ENCODE results near the gene C1orf232. TPM values are rescaled to one million over a fixed set of nuclear protein-coding genes. Genes with fewer than 3 reads are reported as not detected.

Gene C1orf232
- total RNA-seq, 1 experiment from 2014 or later, result not detected

DNA sequence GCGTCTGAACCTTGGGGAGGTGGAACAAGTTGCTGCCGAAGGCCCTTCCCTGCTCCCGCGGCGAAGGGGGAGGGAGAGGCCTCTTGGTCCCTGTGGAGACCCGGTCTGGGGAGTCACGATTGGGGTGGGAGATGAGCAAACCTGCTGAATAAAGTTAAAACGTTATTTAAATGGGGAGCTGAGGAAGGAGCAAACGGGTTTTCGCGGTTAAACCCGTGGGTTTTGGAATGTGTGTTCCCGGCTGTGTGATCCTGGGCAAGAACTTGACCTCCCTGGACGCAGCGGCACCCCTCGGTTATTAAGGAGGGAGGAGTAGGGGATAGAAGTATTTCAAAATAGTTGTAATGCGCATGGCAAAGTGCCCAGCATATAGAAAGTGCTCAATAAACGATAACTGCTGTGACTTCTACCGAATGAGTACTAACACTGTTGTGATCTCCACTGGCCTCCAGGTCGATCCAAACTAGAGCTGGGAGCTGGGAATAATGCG, 6.5 kb downstream of the C1orf232 start:
- POLR2A ChIA-PET, result interaction anchor here (1.2 kb wide), 1 partner anchor 126 kb away, joined by 3 read pairs; no protein-coding TSS in a partner anchor
- DNase-seq (ENCODE audit: unreplicated experiment), result no peak
- TF ChIP-seq CTCF (IDR thresholded peaks at IDR 0.05; ENCODE audit: unreplicated experiment), result no peak
- intact Hi-C loops (cut with micrococcal nuclease), result no loop called here
- Mint-ChIP-seq H3K36me3 (ENCODE audit: insufficient read depth, unreplicated experiment) (no peaks in the 10 kb centered on the region), H3K4me3 (ENCODE audit: unreplicated experiment) (peak overlapping the region; percentile 26), H3K27me3 (ENCODE audit: insufficient read depth, unreplicated experiment) (no peaks in the 10 kb centered on the region), H3K4me1 (ENCODE audit: insufficient read depth, unreplicated experiment) (no peaks in the 10 kb centered on the region), H3K27ac (ENCODE audit: low read depth, unreplicated experiment) (no peak overlapping the region), H3K9me3 (ENCODE audit: unreplicated experiment) (no peaks in the 10 kb centered on the region)
- CTCF ChIA-PET, result interaction anchor here (0.6 to 2.0 kb wide), 7 partner anchors 7 to 317 kb away, joined by 3 to 6 read pairs (median 4); partner anchors contain the start of genes CEP85 and ZNF593
- no TSS peak for BruUV-seq (replicated peaks)

DNA sequence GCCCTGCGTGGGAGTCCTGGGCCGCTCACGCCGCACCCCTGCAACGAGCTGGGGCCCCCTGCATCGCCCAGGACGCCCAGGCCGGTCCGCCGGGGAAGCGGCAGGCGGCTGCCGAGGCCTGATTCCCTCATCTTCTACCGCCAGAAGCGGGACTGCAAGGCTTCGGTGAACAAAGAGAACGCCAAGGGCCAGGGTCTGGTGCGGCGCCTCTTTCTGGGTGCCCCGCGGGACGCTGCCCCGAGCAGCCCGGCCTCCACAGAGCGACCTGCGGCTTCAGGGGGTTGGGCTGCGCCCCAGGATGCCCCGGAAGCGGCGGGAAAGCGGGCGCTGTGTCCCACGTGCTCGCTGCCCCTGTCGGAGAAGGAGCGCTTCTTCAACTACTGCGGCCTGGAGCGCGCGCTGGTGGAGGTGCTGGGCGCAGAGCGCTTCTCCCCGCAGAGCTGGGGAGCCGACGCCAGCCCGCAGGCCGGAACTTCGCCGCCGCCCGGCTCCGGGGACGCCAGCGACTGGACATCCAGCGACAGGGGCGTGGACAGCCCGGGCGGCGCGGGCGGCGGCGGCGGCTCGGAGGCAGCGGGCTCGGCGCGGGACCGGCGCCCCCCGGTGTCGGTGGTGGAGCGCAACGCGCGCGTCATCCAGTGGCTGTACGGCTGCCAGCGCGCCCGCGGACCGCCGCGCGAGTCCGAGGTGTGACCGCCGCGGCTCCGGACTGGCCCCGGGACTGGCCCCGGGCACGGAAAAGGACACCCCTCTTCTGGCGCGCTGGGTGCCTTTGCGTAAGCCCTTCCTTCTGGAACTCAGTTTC, 7.1 kb downstream of the C1orf232 start:
- Mint-ChIP-seq H3K27me3 (ENCODE audit: insufficient read depth, unreplicated experiment) (no peaks in the 10 kb centered on the region), H3K27ac (ENCODE audit: low read depth, unreplicated experiment) (no peak overlapping the region), H3K36me3 (ENCODE audit: insufficient read depth, unreplicated experiment) (no peaks in the 10 kb centered on the region), H3K4me1 (ENCODE audit: insufficient read depth, unreplicated experiment) (no peaks in the 10 kb centered on the region), H3K4me3 (ENCODE audit: unreplicated experiment) (peak overlapping the region; percentile 26), H3K9me3 (ENCODE audit: unreplicated experiment) (no peaks in the 10 kb centered on the region)
- no TSS peak for BruUV-seq (replicated peaks)
- ChIA-PET CTCF (interaction anchor here (1.1 to 2.0 kb wide), 3 partner anchors 8 to 72 kb away, joined by 3 to 6 read pairs (median 4); partner anchors contain the start of genes CEP85 and ZNF593), POLR2A (interaction anchor here (1.2 kb wide), 1 partner anchor 126 kb away, joined by 3 read pairs; no protein-coding TSS in a partner anchor)
- TF ChIP-seq CTCF (IDR thresholded peaks at IDR 0.05; ENCODE audit: unreplicated experiment), result no peak
- no peak for DNase-seq (ENCODE audit: unreplicated experiment)
- intact Hi-C loops (cut with micrococcal nuclease), result no loop called here

- H3K4me3 Mint-ChIP-seq (ENCODE audit: unreplicated experiment), result no peak overlapping the region
- ChIA-PET POLR2A (no interaction called here), CTCF (interaction anchor here (1.1 to 1.2 kb wide), 2 partner anchors 9 to 15 kb away, joined by 3 to 4 read pairs; partner anchors contain the start of gene ZNF593)
- no peak for TF ChIP-seq CTCF (IDR thresholded peaks at IDR 0.05; ENCODE audit: unreplicated experiment)
- intact Hi-C loops (cut with micrococcal nuclease), result no loop called here
- no peak for DNase-seq (ENCODE audit: unreplicated experiment)
- H3K4me1 Mint-ChIP-seq (ENCODE audit: insufficient read depth, unreplicated experiment), result no peaks in the 10 kb centered on the region
- H3K36me3 Mint-ChIP-seq (ENCODE audit: insufficient read depth, unreplicated experiment), result no peaks in the 10 kb centered on the region
- H3K27ac Mint-ChIP-seq (ENCODE audit: low read depth, unreplicated experiment), result no peak overlapping the region
- H3K27me3 Mint-ChIP-seq (ENCODE audit: insufficient read depth, unreplicated experiment), result no peaks in the 10 kb centered on the region
- BruUV-seq (replicated peaks), result no TSS peak
- H3K9me3 Mint-ChIP-seq (ENCODE audit: unreplicated experiment), result no peaks in the 10 kb centered on the region
These were observed 8.0 kb downstream of the C1orf232 start for GRCh38 chr1:26160527-26161414.

GRCh38 chr1:26159743-26160039, 9.1 kb downstream of the C1orf232 start:
- Mint-ChIP-seq H3K36me3 (ENCODE audit: insufficient read depth, unreplicated experiment) (no peaks in the 10 kb centered on the region), H3K4me3 (ENCODE audit: unreplicated experiment) (no peak overlapping the region), H3K9me3 (ENCODE audit: unreplicated experiment) (no peaks in the 10 kb centered on the region), H3K4me1 (ENCODE audit: insufficient read depth, unreplicated experiment) (no peaks in the 10 kb centered on the region), H3K27ac (ENCODE audit: low read depth, unreplicated experiment) (no peak overlapping the region), H3K27me3 (ENCODE audit: insufficient read depth, unreplicated experiment) (no peaks in the 10 kb centered on the region)
- intact Hi-C loops (cut with micrococcal nuclease), result no loop called here
- BruUV-seq (replicated peaks), result no TSS peak
- no peak for DNase-seq (ENCODE audit: unreplicated experiment)
- ChIA-PET POLR2A (no interaction called here), CTCF (no interaction called here)
- TF ChIP-seq CTCF (IDR thresholded peaks at IDR 0.05; ENCODE audit: unreplicated experiment), result no peak
